ENCODE measurements around the gene PIK3C2G. TPM values are rescaled to one million over a fixed set of nuclear protein-coding genes. Genes with fewer than 3 reads are reported as not detected.

PIK3C2G gene
- total RNA-seq, 1 donor from 2014 or later: not detected

- Histone ChIP-seq H3K9me3 (ENCODE audit: low read depth) (peaks cover 3% of the 10 kb centered on the region), H3K27ac (no peak overlapping the region), H3F3A (ENCODE audit: low read depth) (peaks cover 16% of the 10 kb centered on the region), H2AFZ (replicated peaks) (no peak overlapping the region), H3K9ac (no peak overlapping the region), H3K36me3 (no peaks in the 10 kb centered on the region), H3K4me2 (peak overlapping the region; percentile 8), H3K79me2 (ENCODE audit: low read depth) (no peaks in the 10 kb centered on the region), H3K4me1 (peaks cover 39% of the 10 kb centered on the region), H3K4me3 (no peak overlapping the region), H3K27me3 (no peaks in the 10 kb centered on the region), H4K20me1 (ENCODE audit: low read depth) (no peaks in the 10 kb centered on the region)
- peaks cover 2% of the 10 kb centered on the region for H3K27me3 Mint-ChIP-seq (ENCODE audit: insufficient read depth, low read depth)
- H3K4me1 Mint-ChIP-seq: no peaks in the 10 kb centered on the region
- H3K9me3 Mint-ChIP-seq: peaks cover 34% of the 10 kb centered on the region
- TF ChIP-seq EZH2 (IDR thresholded peaks at IDR 0.05): no peak
- TF ChIP-seq EZH2phosphoT487 (IDR thresholded peaks at IDR 0.05): no peak
- TF ChIP-seq CTCF (IDR thresholded peaks at IDR 0.05): no peak
- H3K27ac Mint-ChIP-seq: no peak overlapping the region
- no peak overlapping the region for H3K4me3 Mint-ChIP-seq
- H3K36me3 Mint-ChIP-seq: peaks cover 2% of the 10 kb centered on the region
- DNase-seq (ENCODE audit: low spot score): no peak
Measured at GRCh38 chr12:18658179-18658578, 396.9 kb downstream of the PIK3C2G start.

- Mint-ChIP-seq H3K4me3 (no peak overlapping the region), H3K27me3 (ENCODE audit: insufficient read depth, low read depth) (peaks cover 2% of the 10 kb centered on the region), H3K4me1 (no peaks in the 10 kb centered on the region), H3K36me3 (peaks cover 2% of the 10 kb centered on the region), H3K9me3 (peaks cover 35% of the 10 kb centered on the region), H3K27ac (no peak overlapping the region)
- Histone ChIP-seq H3K36me3 (no peaks in the 10 kb centered on the region), H3K4me1 (peaks cover 39% of the 10 kb centered on the region), H2AFZ (replicated peaks) (no peak overlapping the region), H3F3A (ENCODE audit: low read depth) (peaks cover 16% of the 10 kb centered on the region), H3K9me3 (ENCODE audit: low read depth) (peaks cover 4% of the 10 kb centered on the region), H3K4me2 (peak overlapping the region; percentile 25), H3K79me2 (ENCODE audit: low read depth) (no peaks in the 10 kb centered on the region), H4K20me1 (ENCODE audit: low read depth) (no peaks in the 10 kb centered on the region), H3K27me3 (no peaks in the 10 kb centered on the region), H3K9ac (no peak overlapping the region), H3K4me3 (no peak overlapping the region), H3K27ac (no peak overlapping the region)
- DNase-seq (ENCODE audit: low spot score): no peak
- TF ChIP-seq CTCF (IDR thresholded peaks at IDR 0.05) (no peak), EZH2 (IDR thresholded peaks at IDR 0.05) (no peak)
Measured at GRCh38 chr12:18658829-18659228, 397.5 kb downstream of the PIK3C2G start.

DNA sequence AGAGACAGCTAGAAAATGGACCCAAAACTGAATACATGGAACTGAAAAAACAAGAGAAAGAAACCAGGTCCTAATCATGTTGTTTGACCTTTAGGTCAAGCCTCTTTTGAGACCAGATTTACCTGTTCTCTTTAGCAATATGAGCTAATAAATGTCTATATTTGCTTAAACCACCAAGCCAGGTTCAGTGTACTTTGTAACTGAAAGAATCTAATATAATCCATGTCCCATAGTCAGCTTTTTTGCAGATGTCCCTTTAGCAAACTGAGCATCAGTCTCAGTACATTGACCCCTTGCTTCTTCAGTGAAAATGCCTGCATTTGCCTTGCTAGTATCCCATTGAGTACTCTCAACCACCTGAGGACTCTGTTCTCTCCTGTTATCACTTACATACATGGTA lies 414.8 kb downstream of the PIK3C2G start:
- no peak overlapping the region for H3K9ac ChIP-seq
- no peaks in the 10 kb centered on the region for H3K9me3 Mint-ChIP-seq
- no peaks in the 10 kb centered on the region for H3K27me3 Mint-ChIP-seq (ENCODE audit: insufficient read depth, low read depth)
- peaks cover 10% of the 10 kb centered on the region for H3K4me1 Mint-ChIP-seq
- no peaks in the 10 kb centered on the region for H3K36me3 ChIP-seq
- H3K79me2 ChIP-seq (ENCODE audit: low read depth): no peaks in the 10 kb centered on the region
- TF ChIP-seq EZH2phosphoT487 (IDR thresholded peaks at IDR 0.05) (no peak), EZH2 (IDR thresholded peaks at IDR 0.05) (no peak), CTCF (IDR thresholded peaks at IDR 0.05) (no peak)
- no peak overlapping the region for H3K27ac ChIP-seq
- H3K9me3 ChIP-seq (ENCODE audit: low read depth): peaks cover 5% of the 10 kb centered on the region
- no peaks in the 10 kb centered on the region for H4K20me1 ChIP-seq (ENCODE audit: low read depth)
- H3F3A ChIP-seq (ENCODE audit: low read depth): no peaks in the 10 kb centered on the region
- H3K27ac Mint-ChIP-seq: no peak overlapping the region
- no peak for DNase-seq (ENCODE audit: low spot score)
- H3K4me3 ChIP-seq: no peak overlapping the region
- H3K4me1 ChIP-seq: peaks cover 23% of the 10 kb centered on the region
- no peaks in the 10 kb centered on the region for H3K36me3 Mint-ChIP-seq
- H3K4me3 Mint-ChIP-seq: no peak overlapping the region
- H2AFZ ChIP-seq (replicated peaks): no peak overlapping the region
- no peak overlapping the region for H3K4me2 ChIP-seq
- no peaks in the 10 kb centered on the region for H3K27me3 ChIP-seq
